RPMI8226 (cell line): ENCODE data around the gene COG7.

Experiments
- DNase-seq: peaks from one replicate; pipeline ENCODE4 v3.0.0-alpha.2; 2015

COG7 gene

GRCh38 chr16:23354246-23354645, 98.7 kb downstream of the COG7 start:
- DNase-seq, result no peak

DNA sequence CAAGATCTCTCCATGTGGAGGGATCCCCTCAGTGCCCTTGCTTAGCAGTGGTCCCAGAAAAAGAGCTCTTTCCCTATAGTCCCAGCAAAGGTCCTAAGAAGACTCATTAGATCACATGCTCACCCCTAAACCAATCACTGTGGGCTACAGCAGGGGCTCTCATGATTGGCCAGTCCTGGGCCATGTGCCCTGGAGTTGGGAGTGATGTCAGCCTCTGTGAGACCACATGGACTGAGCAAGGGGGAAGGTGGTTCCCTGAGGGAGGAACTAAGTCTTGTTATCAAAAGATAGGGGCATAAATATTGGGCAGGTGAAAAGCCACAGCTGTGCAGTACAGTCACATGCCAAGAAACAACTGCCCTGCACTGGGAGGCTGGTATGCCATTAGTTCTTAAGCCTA, 99.5 kb downstream of the COG7 start:
- peak; percentile 44 for DNase-seq

DNA sequence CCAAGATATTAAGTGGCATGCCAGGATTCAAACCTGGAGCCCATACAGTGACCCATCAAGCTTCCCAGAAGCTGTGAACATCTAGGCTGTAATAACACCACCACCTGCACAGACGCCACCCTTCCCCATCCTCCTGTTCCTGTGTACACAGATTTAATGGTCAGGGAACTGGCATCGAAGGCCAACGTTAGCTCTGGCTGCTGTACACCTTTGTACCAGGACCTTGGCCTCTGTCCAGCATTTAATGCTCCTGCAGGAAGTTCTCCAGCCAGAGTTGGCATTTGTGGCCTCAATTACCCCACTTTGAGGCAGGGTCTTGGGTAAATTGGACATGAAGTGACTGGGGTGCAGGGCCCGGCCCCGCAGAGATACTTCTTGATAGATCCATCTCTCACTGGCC, 101.6 kb downstream of the COG7 start:
- no peak for DNase-seq

DNA sequence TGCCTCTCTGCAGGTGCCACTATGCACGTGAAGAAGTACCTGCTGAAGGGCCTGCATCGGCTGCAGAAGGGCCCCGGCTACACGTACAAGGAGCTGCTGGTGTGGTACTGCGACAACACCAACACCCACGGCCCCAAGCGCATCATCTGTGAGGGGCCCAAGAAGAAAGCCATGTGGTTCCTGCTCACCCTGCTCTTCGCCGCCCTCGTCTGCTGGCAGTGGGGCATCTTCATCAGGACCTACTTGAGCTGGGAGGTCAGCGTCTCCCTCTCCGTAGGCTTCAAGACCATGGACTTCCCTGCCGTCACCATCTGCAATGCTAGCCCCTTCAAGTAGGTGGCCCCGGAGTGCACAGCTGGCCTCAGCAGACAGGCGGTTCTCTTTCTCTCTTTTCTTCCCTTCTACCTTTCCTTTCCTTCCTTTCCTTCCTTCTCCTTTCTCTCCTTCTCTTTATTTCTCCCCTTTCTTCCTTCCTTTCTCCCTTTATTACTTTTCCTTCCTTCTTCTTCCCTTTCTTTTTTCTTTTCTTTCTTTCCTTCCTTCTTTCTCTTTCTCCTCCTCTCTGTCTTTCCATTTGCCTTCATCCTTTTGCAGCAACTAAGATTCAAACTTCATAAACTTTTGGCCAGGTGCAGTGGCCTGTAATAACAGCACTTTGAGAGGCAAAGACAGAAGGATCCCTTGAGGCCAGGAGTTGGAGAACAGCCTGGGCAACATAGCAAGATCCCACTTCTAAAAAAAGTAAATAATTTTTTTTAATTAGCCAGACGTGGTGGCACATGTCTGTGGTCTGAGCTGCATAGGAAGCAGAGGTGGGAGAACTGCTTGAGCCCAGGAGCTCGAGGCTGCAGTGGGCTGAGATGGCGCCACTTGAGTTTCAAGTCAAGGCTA, 104.2 kb downstream of the COG7 start:
- no peak for DNase-seq

DNA sequence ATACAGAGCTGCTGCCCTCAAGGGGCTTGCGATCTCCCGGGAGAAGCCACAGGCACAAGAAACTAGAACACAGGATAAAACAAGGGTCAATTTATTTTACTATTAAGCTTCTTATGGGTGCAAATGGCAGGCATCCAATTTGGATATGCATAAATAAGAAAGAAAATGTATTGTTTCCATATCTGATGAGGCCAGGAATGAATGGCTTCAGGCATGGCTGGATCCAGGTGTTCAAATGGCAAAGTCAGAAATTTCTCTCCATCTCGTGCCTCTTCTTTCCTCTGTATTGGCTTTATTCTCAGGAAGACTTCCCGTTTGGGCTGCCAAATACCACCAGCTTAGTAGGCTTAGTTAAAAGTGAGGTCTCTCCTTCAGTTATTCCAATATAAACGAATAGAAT, 107.8 kb downstream of the COG7 start:
- DNase-seq, result no peak

- no peak for DNase-seq
These were observed 109.1 kb downstream of the COG7 start for GRCh38 chr16:23343643-23344612.

GRCh38 chr16:23342083-23342640, 110.8 kb downstream of the COG7 start:
- DNase-seq, result no peak

DNA sequence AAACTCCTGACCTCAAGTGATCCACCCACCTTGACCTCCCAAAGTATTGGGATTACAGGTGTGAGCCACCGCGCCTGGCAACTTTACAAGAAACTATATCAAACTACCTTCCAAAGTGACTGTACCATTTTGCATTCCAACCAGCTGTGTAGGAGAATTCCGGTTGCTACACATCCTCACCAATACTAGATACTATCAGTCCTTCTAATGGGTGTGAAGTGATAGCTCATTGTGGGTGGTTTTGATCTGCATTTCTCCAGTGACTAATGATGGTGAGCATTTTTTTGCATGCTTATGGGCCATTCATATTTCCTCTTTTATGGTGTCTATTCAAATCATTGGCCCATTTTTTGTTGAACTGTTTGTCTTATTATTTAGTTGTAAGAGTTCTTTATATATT, 113.2 kb downstream of the COG7 start:
- no peak for DNase-seq
